ENCODE data around the gene DKC1.
"Not testable (repeated sequence)": the region's sequence is repeated elsewhere in the genome, so short reads cannot be mapped to it uniquely, and the experiment has no call there.

Gene DKC1

DNA sequence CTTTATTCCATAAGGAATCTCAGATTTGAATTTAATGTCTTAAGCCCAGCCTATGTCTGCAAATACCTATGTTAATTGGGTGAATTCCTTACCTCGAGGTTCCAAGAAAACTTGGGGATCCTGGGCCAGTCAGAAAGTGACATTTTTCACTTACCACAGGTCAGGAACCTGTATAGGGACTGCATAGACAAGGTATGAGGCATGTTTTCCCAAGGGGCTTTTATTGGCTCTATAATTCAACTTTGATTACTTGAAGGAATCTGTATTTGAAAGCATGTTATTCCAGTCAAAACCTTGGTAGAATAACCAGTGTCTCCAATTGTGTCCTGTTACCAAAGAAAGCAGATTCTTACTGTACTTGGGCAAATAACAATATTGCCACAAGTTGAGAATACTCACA lies 51.1 kb downstream of the DKC1 start:
- no peak overlapping the region for H2BK12ac ChIP-seq (ENCODE audit: low read length)
- DNase-seq (ENCODE audit: low spot score): no peak

DNA sequence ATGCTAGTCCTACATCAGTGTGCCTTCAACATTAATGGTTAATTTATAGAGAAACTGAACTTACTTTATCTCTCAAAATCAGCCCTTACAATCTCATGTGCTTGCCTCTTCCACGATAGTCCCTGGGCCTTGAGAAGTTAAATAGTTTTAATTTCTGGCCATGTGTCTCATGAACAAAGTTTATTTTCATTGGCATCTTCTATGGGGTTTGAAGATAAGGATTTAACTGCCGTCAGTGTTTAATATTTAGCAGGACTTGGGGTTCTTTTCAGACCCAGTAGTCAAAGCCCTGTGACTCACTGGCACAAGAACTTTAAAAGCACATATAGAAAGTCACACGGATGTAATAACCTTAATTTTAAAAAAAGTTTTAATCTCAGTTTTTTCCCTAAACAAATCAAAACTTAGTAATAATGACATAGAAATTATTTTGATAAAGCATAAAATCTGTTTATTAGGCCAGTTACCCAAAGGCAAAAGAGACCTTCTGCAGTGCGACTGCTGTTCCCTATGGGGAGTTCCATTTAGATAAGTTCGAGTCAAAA lies 52.7 kb downstream of the DKC1 start:
- no peaks in the 10 kb centered on the region for H3K36me3 ChIP-seq (replicated peaks in 1 of 2; ENCODE audit: control insufficient read depth in 2 of 2, insufficient read depth in 2 of 2, low read length in 2 of 2)
- H4K91ac ChIP-seq (ENCODE audit: low read depth, low read length, poor library complexity): no peak overlapping the region
- H2BK120ac ChIP-seq (ENCODE audit: low read depth, low read length): no peak overlapping the region
- H3K27ac ChIP-seq (replicated peaks; ENCODE audit: low read length): no peak overlapping the region
- H2BK12ac ChIP-seq (ENCODE audit: low read length): no peak overlapping the region
- H2AK5ac ChIP-seq (ENCODE audit: low read depth, low read length): no peak overlapping the region
- no peak overlapping the region for H3K4ac ChIP-seq (ENCODE audit: low read length)
- H2BK15ac ChIP-seq (ENCODE audit: low read length): no peak overlapping the region
- H3K4me2 ChIP-seq (ENCODE audit: insufficient read depth, low read length, poor library complexity, severe bottlenecking): no peak overlapping the region
- peaks cover 0 to 3% of the 10 kb centered on the region in 2 donors for H3K4me1 ChIP-seq (ENCODE audit: control insufficient read depth in 2 of 2, insufficient read depth in 1 of 2, low read depth in 1 of 2, low read length in 2 of 2)
- no peak overlapping the region for H3K9ac ChIP-seq (ENCODE audit: low read depth, low read length, poor library complexity)
- H3K9me3 ChIP-seq (replicated peaks in 1 of 2; ENCODE audit: control insufficient read depth in 2 of 2, insufficient read depth in 1 of 2, low read depth in 1 of 2, low read length in 2 of 2): no peaks in the 10 kb centered on the region
- no peak overlapping the region for H3K23ac ChIP-seq (ENCODE audit: low read depth, low read length, poor library complexity)
- H4K8ac ChIP-seq (ENCODE audit: low read depth, low read length): no peak overlapping the region
- H3K18ac ChIP-seq (ENCODE audit: low read length): no peak overlapping the region
- no peak for DNase-seq (ENCODE audit: low spot score)
- WGBS, 2 donors (ENCODE audit: extremely low coverage in 2 of 2, insufficient read length in 2 of 2, insufficient replicate concordance in 1 of 2): no CpG with 5 or more reads among the region's 5 CpGs
- peaks cover 0 to 50% (median 0%) of the 10 kb centered on the region in 3 experiments for H3K27me3 ChIP-seq (ENCODE audit: control insufficient read depth in 3 of 3, insufficient read depth in 3 of 3, low read depth in 1 of 3, low read length in 3 of 3)
- H2AFZ ChIP-seq (ENCODE audit: low read length): no peak overlapping the region
- H3K14ac ChIP-seq (ENCODE audit: low read length): no peak overlapping the region
- H2BK5ac ChIP-seq (ENCODE audit: low read length): no peak overlapping the region
- H3K79me1 ChIP-seq (ENCODE audit: low read depth, low read length): no peaks in the 10 kb centered on the region
- H3K4me3 ChIP-seq (ENCODE audit: low read length in 2 of 2): no peak overlapping the region

More for the DNA sequence above, 51.1 kb downstream of the DKC1 start:
- no peak overlapping the region for H2AK5ac ChIP-seq (ENCODE audit: low read depth, low read length)
- no peak overlapping the region for H3K4me2 ChIP-seq (ENCODE audit: insufficient read depth, low read length, poor library complexity, severe bottlenecking)
- peaks cover 0 to 51% (median 0%) of the 10 kb centered on the region in 3 experiments for H3K27me3 ChIP-seq (ENCODE audit: control insufficient read depth in 3 of 3, insufficient read depth in 3 of 3, low read depth in 1 of 3, low read length in 3 of 3)
- no peaks in the 10 kb centered on the region for H3K4me1 ChIP-seq (ENCODE audit: control insufficient read depth in 2 of 2, insufficient read depth in 1 of 2, low read depth in 1 of 2, low read length in 2 of 2)
- no peak overlapping the region for H4K8ac ChIP-seq (ENCODE audit: low read depth, low read length)
- no peak overlapping the region for H3K4ac ChIP-seq (ENCODE audit: low read length)
- H2BK120ac ChIP-seq (ENCODE audit: low read depth, low read length): no peak overlapping the region
- no peak overlapping the region for H3K27ac ChIP-seq (replicated peaks; ENCODE audit: low read length)
- H3K9me3 ChIP-seq (replicated peaks in 1 of 2; ENCODE audit: control insufficient read depth in 2 of 2, insufficient read depth in 1 of 2, low read depth in 1 of 2, low read length in 2 of 2): no peaks in the 10 kb centered on the region
- no peak overlapping the region for H3K9ac ChIP-seq (ENCODE audit: low read depth, low read length, poor library complexity)
- no peaks in the 10 kb centered on the region for H3K36me3 ChIP-seq (replicated peaks in 1 of 2; ENCODE audit: control insufficient read depth in 2 of 2, insufficient read depth in 2 of 2, low read length in 2 of 2)
- no peak overlapping the region for H3K14ac ChIP-seq (ENCODE audit: low read length)
- H3K18ac ChIP-seq (ENCODE audit: low read length): no peak overlapping the region
- H2BK5ac ChIP-seq (ENCODE audit: low read length): no peak overlapping the region
- no CpG with 5 or more reads among the region's 1 CpG for WGBS, 2 donors (ENCODE audit: extremely low coverage in 2 of 2, insufficient read length in 2 of 2, insufficient replicate concordance in 1 of 2)
- no peak overlapping the region for H3K4me3 ChIP-seq (ENCODE audit: low read length in 2 of 2)
- H4K91ac ChIP-seq (ENCODE audit: low read depth, low read length, poor library complexity): no peak overlapping the region
- H3K79me1 ChIP-seq (ENCODE audit: low read depth, low read length): no peaks in the 10 kb centered on the region
- no peak overlapping the region for H2AFZ ChIP-seq (ENCODE audit: low read length)
- H3K23ac ChIP-seq (ENCODE audit: low read depth, low read length, poor library complexity): no peak overlapping the region
- no peak overlapping the region for H2BK15ac ChIP-seq (ENCODE audit: low read length)

DNA sequence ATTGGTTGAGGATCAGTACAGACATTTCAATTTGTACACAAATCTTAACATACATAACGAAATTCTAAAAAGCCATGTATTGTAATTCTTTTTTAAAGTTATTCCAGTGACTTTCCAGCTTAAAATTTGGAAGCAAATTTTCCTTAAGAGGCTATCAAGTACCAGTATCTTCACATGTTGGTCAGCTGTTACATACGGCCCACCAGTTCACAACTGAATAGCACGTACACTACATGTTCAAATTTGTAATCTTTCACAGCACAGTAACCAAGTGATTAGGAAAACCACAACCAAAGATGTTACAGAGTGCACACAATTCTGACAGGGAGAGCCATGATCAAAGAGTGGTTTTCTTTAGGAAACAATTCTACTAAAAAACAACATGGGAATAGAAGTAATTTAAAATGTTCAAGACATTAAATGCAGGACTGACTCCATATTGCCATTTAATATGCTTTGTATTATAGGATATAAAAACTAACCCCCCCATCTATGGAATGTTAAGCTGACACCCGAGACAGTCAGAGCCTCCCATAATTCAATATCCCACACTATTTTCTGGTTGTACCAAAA lies 53.7 kb downstream of the DKC1 start:
- not testable (repeated sequence) for H3K18ac ChIP-seq (ENCODE audit: low read length); H2BK12ac ChIP-seq (ENCODE audit: low read length); H3K79me1 ChIP-seq (ENCODE audit: low read depth, low read length); H3K4me1 ChIP-seq (ENCODE audit: control insufficient read depth in 2 of 2, insufficient read depth in 1 of 2, low read depth in 1 of 2, low read length in 2 of 2); H3K36me3 ChIP-seq (replicated peaks in 1 of 2; ENCODE audit: control insufficient read depth in 2 of 2, insufficient read depth in 2 of 2, low read length in 2 of 2); H2AFZ ChIP-seq (ENCODE audit: low read length); H4K91ac ChIP-seq (ENCODE audit: low read depth, low read length, poor library complexity); H2BK15ac ChIP-seq (ENCODE audit: low read length); H3K9ac ChIP-seq (ENCODE audit: low read depth, low read length, poor library complexity); H4K8ac ChIP-seq (ENCODE audit: low read depth, low read length); H2BK120ac ChIP-seq (ENCODE audit: low read depth, low read length); DNase-seq (ENCODE audit: low spot score); H3K9me3 ChIP-seq (replicated peaks in 1 of 2; ENCODE audit: control insufficient read depth in 2 of 2, insufficient read depth in 1 of 2, low read depth in 1 of 2, low read length in 2 of 2); H3K4ac ChIP-seq (ENCODE audit: low read length); H3K27ac ChIP-seq (replicated peaks; ENCODE audit: low read length); H2AK5ac ChIP-seq (ENCODE audit: low read depth, low read length); H3K4me3 ChIP-seq (ENCODE audit: low read length in 2 of 2); H3K4me2 ChIP-seq (ENCODE audit: insufficient read depth, low read length, poor library complexity, severe bottlenecking); H3K14ac ChIP-seq (ENCODE audit: low read length); H3K23ac ChIP-seq (ENCODE audit: low read depth, low read length, poor library complexity); H2BK5ac ChIP-seq (ENCODE audit: low read length)
- WGBS, 2 donors (ENCODE audit: extremely low coverage in 2 of 2, insufficient read length in 2 of 2, insufficient replicate concordance in 1 of 2): no CpG with 5 or more reads among the region's 4 CpGs
- H3K27me3 ChIP-seq (ENCODE audit: control insufficient read depth in 3 of 3, insufficient read depth in 3 of 3, low read depth in 1 of 3, low read length in 3 of 3): peaks cover 0 to 46% (median 0%) of the 10 kb centered on the region in 3 experiments

DNA sequence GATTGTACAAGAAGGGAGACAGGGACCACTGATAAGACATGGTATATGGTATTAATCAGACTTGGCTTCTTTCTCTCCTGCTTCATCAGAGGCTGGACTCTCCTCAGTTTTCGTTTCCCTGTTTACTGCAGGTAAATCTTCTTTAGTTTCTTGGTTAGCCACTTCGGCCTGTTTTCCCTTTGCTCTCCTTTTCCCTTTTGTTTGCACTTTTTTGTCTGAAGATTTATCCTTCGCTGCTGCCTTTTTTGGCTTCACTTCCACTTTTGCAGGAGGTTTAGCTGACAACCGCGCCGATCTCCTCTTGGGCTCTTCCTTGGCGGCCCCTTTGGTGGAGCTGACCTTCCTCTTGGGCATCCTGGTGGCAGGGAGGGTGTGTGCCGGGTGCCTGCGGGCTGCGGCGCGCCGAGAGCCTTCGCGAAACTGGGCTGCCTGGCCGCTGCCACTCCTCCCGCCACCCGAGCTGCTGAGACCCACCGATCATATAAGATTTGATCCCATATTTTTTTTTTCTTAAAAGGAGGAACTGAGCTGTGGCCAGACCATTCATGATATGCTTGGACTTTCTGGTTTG lies 54.5 kb downstream of the DKC1 start:
- H2BK15ac ChIP-seq (ENCODE audit: low read length); H3K4me1 ChIP-seq (ENCODE audit: control insufficient read depth in 2 of 2, insufficient read depth in 1 of 2, low read depth in 1 of 2, low read length in 2 of 2); H4K91ac ChIP-seq (ENCODE audit: low read depth, low read length, poor library complexity); H2BK120ac ChIP-seq (ENCODE audit: low read depth, low read length); H3K4me2 ChIP-seq (ENCODE audit: insufficient read depth, low read length, poor library complexity, severe bottlenecking); H4K8ac ChIP-seq (ENCODE audit: low read depth, low read length); H3K27ac ChIP-seq (replicated peaks; ENCODE audit: low read length); H3K4ac ChIP-seq (ENCODE audit: low read length); H3K23ac ChIP-seq (ENCODE audit: low read depth, low read length, poor library complexity); H2AFZ ChIP-seq (ENCODE audit: low read length); H3K79me1 ChIP-seq (ENCODE audit: low read depth, low read length); H3K18ac ChIP-seq (ENCODE audit: low read length); H3K36me3 ChIP-seq (replicated peaks in 1 of 2; ENCODE audit: control insufficient read depth in 2 of 2, insufficient read depth in 2 of 2, low read length in 2 of 2); H3K4me3 ChIP-seq (ENCODE audit: low read length in 2 of 2); H2AK5ac ChIP-seq (ENCODE audit: low read depth, low read length); H3K9me3 ChIP-seq (replicated peaks in 1 of 2; ENCODE audit: control insufficient read depth in 2 of 2, insufficient read depth in 1 of 2, low read depth in 1 of 2, low read length in 2 of 2); H3K9ac ChIP-seq (ENCODE audit: low read depth, low read length, poor library complexity); DNase-seq (ENCODE audit: low spot score); H3K14ac ChIP-seq (ENCODE audit: low read length); H2BK12ac ChIP-seq (ENCODE audit: low read length); H2BK5ac ChIP-seq (ENCODE audit: low read length): not testable (repeated sequence)
- WGBS, 2 donors (ENCODE audit: extremely low coverage in 2 of 2, insufficient read length in 2 of 2, insufficient replicate concordance in 1 of 2): no CpG with 5 or more reads among the region's 19 CpGs
- H3K27me3 ChIP-seq (ENCODE audit: control insufficient read depth in 3 of 3, insufficient read depth in 3 of 3, low read depth in 1 of 3, low read length in 3 of 3): peaks cover 0 to 42% (median 0%) of the 10 kb centered on the region in 3 experiments
